ENCODE data around the gene DENND2A. TPM values are rescaled to one million over a fixed set of nuclear protein-coding genes. Genes with fewer than 3 reads are reported as not detected.
A peak's percentile ranks its signal among the peaks of the same experiment; 100 is the strongest.
"Not testable (repeated sequence)": the region's sequence is repeated elsewhere in the genome, so short reads cannot be mapped to it uniquely, and the experiment has no call there.

DENND2A gene
- total RNA-seq, 1 experiment from 2014 or later, result 0.49 TPM

DNA sequence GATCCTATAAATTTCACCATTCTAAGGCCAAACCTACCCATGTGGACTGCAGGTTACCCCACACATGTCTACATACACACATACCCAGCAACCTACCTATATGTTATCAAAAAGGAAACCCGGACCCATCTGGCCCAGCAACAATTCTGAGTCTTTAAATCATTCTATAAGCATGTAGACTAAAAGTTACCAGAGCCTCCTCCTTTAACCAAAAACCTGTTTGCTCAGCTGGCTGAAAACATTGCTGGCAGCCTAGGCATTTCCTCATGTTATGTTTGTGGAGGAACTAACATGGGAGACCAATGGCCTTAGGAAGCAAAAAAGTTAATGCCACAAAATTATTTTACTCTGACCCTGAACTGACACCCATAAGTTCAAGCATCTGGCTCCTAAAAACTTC is 26.9 kb upstream of the DENND2A start:
- DNase-seq (ENCODE audit: low spot score), result no peak
- Histone ChIP-seq H3K27ac (ENCODE audit: low read depth, low read length, poor library complexity, severe bottlenecking) (no peak overlapping the region), H3K4me1 (ENCODE audit: insufficient read depth, low read length, poor library complexity, severe bottlenecking) (no peaks in the 10 kb centered on the region), H3K9me3 (ENCODE audit: low read depth, low read length, poor library complexity, severe bottlenecking) (no peaks in the 10 kb centered on the region), H3K4me3 (ENCODE audit: low read depth, low read length, poor library complexity, severe bottlenecking) (no peak overlapping the region), H3K36me3 (ENCODE audit: insufficient read depth, low read length, poor library complexity, severe bottlenecking) (no peaks in the 10 kb centered on the region), H3K27me3 (replicated peaks; ENCODE audit: insufficient read depth, low read depth, low read length, poor library complexity) (no peaks in the 10 kb centered on the region)
- TF ChIP-seq CTCF (conservative IDR thresholded peaks at IDR 0.05; ENCODE audit: low read depth, low read length) (no peak), EZH2 (IDR thresholded peaks at IDR 0.05; ENCODE audit: borderline replicate concordance, low read depth, low read length, poor library complexity, severe bottlenecking) (no peak)
- CTCF ChIA-PET, result no interaction called here
- BruUV-seq (replicated peaks), result no TSS peak
- POLR2A ChIA-PET (ENCODE audit: low non-redundant PET), result no interaction called here
- intact Hi-C loops (cut with micrococcal nuclease; ENCODE audit: unreplicated experiment), result no loop called here

DNA sequence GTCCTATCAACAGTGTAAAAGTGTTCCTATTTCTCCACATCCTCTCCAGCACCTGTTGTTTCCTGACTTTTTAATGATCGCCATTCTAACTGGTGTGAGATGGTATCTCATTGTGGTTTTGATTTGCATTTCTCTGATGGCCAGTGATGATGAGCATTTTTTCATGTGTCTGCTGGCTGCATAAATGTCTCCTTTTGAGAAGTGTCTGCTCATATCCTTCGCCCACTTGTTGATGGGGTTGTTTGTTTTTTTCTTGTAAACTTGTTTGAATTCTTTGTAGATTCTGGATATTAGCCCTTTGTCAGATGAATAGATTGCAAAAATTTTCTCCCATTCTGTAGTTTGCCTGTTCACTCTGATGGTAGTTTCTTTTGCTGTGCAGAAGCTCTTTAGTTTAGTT is 22.3 kb upstream of the DENND2A start:
- H3K4me3 ChIP-seq (ENCODE audit: low read depth, low read length, poor library complexity, severe bottlenecking); H3K27me3 ChIP-seq (replicated peaks; ENCODE audit: insufficient read depth, low read depth, low read length, poor library complexity); H3K4me1 ChIP-seq (ENCODE audit: insufficient read depth, low read length, poor library complexity, severe bottlenecking); H3K36me3 ChIP-seq (ENCODE audit: insufficient read depth, low read length, poor library complexity, severe bottlenecking); H3K9me3 ChIP-seq (ENCODE audit: low read depth, low read length, poor library complexity, severe bottlenecking); CTCF ChIA-PET; H3K27ac ChIP-seq (ENCODE audit: low read depth, low read length, poor library complexity, severe bottlenecking); BruUV-seq (replicated peaks); POLR2A ChIA-PET (ENCODE audit: low non-redundant PET); DNase-seq (ENCODE audit: low spot score): not testable (repeated sequence)
- intact Hi-C loops (cut with micrococcal nuclease; ENCODE audit: unreplicated experiment), result loop anchor here (5.0 kb wide), 1 partner anchor 349 kb away; the partner anchor contains the start of gene MRPS33

DNA sequence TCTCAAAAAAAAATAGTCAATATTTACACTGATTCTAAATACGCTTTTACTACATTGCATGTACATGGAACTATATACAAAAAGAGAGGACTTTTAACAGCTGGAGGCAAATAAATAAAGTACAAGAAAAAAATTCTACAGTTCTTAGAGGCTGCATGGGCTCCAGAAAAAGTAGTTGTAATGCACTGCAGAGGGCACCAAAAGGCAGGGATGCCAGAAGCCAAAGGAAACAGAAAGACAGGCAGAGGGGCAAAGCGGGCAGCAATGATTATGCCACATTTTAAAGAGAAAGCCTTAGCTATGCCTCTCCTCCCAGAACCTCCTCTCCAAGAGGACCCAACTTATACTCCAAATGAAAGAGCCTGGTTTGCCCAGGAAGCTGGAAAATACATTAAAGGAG is 20.5 kb upstream of the DENND2A start:
- no TSS peak for BruUV-seq (replicated peaks)
- POLR2A ChIA-PET (ENCODE audit: low non-redundant PET), result interaction anchor here (0.6 kb wide), 1 partner anchor 118 kb away, joined by 10 read pairs; no protein-coding TSS in a partner anchor

More for the DNA sequence above, 20.5 kb upstream of the DENND2A start:
- Histone ChIP-seq H3K9me3 (ENCODE audit: low read depth, low read length, poor library complexity, severe bottlenecking) (no peaks in the 10 kb centered on the region), H3K27ac (ENCODE audit: low read depth, low read length, poor library complexity, severe bottlenecking) (no peak overlapping the region), H3K36me3 (ENCODE audit: insufficient read depth, low read length, poor library complexity, severe bottlenecking) (no peaks in the 10 kb centered on the region), H3K4me1 (ENCODE audit: insufficient read depth, low read length, poor library complexity, severe bottlenecking) (no peaks in the 10 kb centered on the region), H3K4me3 (ENCODE audit: low read depth, low read length, poor library complexity, severe bottlenecking) (no peak overlapping the region), H3K27me3 (replicated peaks; ENCODE audit: insufficient read depth, low read depth, low read length, poor library complexity) (no peaks in the 10 kb centered on the region)
- TF ChIP-seq EZH2 (IDR thresholded peaks at IDR 0.05; ENCODE audit: borderline replicate concordance, low read depth, low read length, poor library complexity, severe bottlenecking) (no peak), CTCF (conservative IDR thresholded peaks at IDR 0.05; ENCODE audit: low read depth, low read length) (peak; percentile 32; the same call in 1 of the 2 replicates)
- intact Hi-C loops (cut with micrococcal nuclease; ENCODE audit: unreplicated experiment), result loop anchor here (5.0 kb wide), 1 partner anchor 351 kb away; the partner anchor contains the start of gene MRPS33
- CTCF ChIA-PET, result no interaction called here
- DNase-seq (ENCODE audit: low spot score), result no peak
